Middle frontal gyrus (tissue), 1 donor: ENCODE measurements around the gene PACRG.
"Not testable (repeated sequence)": the region's sequence is repeated elsewhere in the genome, so short reads cannot be mapped to it uniquely, and the experiment has no call there.

Experiments used
- DNase-seq: peaks from one replicate; pipeline ENCODE4 v3.0.0-alpha.2; 2015; ENCODE audit warnings: low spot score; ENCODE audit errors: extremely low spot score

Gene PACRG

DNA sequence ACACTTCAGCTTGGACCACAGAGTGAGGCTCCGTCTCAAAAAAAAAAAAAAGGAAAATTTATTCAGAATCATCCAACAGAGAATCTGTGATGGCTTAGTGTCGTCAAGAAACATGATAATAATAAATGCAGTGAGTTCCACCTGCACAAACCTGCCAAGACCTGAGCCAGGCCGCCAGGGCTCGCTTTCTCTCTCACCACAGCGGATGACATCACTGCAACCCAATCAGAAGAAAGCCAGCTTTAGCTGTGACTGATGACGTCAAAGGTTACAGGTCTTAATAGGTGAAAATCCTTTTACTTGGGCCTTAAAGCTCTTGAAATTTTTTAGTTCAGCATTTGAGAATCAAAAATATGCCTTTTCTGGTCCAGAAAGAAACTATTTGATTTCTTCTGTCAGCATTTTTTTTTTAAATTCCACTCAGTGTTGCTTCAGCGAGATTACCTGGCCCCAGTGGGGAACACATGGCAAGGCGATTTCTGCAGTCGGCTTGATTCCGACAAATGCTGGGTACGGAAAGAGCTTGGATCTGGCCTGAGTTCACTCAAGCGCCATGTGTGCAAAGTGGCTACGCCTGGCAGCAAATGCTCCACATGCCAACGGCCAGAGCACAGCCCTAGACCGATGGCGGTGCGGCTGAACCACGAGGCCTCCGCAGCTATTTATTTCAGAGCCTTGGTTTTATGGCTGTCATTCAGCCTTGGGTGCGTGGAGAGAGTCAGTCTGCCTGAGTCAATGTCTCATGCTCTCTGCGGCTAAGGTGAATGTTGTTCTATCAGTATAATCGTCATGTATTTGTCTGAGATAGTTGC is 581.1 kb downstream of the PACRG start:
- no peak for DNase-seq

DNA sequence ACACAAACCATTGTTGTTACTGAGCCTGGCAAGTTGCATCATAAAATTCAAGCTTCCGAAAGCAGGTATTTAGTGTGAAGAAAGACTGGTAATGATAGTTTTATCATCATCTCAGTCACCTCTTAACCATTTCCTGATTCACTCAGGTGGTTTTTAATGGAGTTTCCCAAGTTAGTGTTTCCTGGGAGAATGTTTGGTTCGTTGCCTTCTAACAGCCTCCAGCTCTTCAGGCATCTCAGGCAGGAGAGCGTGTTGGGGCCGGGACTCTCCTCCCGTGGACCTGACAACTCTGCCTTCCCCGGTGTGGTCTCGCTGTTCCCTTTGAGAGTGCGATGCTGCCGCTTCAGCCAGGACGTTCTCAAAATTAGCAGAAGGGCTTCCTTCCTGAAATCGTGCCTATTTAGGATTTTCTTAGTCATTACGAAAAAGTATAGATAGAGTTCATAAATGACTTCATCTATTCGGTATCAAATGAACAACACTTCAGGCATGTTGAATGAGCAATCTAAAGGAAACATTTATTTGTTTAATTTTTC is 581.8 kb downstream of the PACRG start:
- DNase-seq, result no peak

DNA sequence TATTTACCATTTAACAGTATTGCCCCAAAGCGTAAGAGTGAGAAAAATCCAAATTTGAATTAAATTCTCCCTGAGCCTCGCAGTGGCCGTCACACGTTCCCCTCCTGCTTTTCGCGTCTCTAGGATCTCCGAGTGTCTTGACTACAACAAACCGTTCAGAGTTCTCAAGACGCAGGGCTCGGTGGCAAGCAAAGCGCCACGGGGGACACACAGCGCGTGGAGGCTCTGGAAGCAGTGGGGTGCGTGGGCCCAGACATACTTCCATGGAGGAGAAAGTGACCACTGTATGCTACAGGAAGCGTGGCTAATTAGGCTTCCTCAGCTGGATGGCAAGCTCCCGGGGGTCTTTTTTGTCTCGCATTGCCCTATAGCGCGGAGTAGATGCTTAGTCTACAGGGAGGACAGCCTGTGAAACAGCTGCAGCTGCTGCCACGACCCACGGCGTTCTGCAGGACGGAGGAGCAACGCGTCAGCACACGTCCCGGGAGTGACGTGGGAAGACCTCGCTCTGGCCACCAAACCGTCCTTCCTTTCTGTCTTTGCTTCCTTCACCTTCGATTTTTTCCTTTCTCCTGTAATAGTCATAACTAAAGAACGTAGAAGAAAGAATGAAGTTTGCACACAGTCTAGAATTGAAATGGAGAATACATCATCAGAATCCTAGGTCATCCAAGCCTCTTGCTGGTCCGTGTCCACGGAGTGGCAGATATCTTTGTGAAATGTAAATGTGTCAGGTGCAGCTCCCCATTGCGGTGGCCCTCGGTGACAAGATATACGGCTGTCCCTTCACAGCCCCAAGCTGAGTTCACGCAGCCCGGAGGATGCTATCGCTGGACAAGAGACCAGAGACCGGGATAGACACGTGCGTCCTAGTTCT is 582.6 kb downstream of the PACRG start:
- DNase-seq, result no peak

DNA sequence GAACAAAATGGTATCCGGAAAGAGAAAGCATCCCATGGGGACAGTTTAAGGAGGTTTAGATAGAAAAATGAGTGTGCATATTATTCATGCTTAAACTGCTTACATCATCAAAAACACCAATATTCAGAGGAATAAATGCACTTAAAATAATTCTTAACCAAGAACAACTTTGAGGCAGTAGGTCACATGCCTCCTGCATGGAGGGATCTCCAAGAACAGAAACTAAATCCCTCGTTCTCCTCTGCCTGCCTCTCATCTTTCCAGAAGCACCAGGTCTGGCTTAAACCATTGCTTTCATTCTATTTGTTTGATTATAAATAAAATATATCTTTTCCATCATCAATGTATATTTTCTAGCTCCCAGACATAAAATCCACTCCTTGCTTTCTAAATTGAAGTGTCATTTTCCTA is 583.2 kb downstream of the PACRG start:
- no peak for DNase-seq

DNA sequence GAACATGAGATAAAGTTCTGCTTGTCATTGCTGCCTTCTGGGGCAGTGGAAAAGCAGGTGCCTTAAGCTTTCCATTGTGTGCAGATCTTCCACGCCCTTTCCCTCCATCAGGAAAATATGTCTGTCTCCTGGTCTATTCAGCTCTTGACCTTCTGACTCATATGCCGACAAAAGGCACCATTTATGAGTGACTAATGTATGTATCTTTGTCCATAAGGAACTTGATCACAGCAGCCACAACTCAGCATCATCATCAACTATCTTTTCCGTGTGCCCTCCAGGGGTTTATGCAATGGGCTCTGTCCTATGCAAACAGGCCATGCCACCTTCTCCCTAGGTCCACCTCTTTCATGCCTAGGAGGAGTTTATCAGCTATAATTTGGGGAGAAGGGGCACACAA is 584.1 kb downstream of the PACRG start:
- DNase-seq, result no peak

DNA sequence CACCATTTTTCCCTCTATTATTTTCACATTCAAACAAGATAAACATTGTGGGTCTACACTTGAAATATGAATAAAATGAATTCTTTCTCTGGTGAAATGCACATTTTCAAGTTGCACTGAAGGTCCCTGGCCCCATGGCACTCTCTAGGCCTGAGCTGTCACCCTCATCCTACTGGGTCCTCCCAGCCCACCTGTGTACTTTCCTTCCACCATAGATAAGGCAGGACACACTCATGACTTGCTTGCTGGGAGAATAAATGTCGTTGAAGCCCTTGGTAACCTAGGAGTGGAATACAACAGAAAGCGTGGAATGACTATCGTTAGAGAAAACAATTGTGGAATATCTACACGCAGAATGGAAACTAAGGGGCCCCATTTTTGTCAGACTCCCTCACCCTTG is 585.8 kb downstream of the PACRG start:
- DNase-seq, result no peak

DNA sequence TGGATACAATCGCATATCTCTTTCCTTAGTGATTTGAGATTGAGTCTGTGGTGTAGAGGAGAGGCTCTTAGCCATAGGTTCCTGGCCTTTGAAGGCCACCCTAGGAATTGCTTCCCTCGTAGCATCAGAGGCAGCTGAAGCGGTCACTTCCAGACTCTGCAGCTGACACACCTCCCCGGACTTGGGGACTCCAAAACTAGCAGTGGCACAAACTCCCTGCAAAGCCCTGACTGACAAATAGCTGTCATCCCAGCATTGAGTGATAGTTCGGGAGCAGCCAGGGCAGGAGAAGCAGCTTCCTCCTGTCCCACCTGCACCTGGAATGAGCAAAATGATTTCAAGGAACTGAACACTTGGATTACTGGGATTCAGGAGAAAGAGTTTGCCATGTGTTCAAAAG is 586.2 kb downstream of the PACRG start:
- no peak for DNase-seq

DNA sequence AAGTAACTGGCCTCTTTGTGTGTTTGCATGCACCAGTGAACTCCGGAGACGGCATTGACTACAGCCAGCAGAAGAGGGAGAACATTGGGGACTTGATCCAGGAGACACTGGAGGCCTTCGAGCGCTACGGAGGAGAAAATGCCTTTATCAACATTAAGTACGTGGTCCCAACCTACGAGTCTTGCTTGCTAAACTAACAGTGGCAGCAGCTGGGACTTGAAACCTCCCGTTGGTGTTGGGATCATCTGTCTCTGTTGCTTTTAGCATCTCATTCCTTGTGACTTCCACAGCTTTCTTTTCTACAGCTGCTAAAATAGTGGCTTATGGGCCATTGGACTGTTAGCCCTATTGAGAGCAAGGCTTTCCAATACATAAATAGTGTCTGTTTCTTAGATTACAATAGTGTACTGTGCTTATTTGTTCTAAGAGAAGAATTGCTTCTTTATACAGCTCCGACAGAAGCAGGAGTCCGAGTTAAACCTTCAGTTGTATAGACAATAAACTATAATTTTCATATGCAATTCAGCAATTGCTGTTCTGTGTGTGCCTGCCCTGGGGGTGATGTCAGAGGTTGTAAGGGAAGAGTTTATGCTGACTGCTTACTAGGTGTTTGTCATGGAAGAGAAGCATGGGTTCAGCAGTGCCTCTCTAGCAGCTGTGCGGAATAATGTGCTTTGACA is 587.2 kb downstream of the PACRG start:
- peak; percentile 74 for DNase-seq

DNA sequence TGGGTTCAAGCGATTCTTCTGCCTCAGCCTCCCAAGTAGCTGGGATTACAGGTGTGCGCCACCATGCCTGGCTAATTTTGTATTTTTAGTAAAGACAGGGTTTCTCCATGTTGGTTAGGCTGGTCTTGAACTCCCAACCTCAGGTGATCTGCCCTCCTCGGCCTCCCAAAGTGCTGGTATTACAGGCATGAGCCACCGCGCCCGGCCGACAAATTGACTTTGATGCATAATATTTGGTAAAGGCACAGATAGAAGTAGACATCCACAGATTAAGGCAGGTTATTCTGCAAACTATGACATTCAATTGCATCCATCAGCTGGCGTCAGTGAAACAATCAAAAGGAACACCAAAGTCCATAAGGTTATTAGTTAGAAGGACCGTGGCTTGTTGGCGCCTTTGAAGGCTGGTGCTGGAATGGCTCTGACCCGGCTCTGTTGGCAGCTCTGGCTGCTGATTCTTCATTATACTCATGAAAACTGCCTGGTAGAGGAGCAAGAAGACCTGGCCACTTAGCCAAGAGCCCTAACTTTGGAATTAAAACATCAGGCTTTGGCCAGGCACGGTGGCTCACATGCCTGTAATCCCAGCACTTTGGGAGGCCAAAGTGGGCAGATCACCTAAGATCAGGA is 589.2 kb downstream of the PACRG start:
- DNase-seq, result not testable (repeated sequence)

DNA sequence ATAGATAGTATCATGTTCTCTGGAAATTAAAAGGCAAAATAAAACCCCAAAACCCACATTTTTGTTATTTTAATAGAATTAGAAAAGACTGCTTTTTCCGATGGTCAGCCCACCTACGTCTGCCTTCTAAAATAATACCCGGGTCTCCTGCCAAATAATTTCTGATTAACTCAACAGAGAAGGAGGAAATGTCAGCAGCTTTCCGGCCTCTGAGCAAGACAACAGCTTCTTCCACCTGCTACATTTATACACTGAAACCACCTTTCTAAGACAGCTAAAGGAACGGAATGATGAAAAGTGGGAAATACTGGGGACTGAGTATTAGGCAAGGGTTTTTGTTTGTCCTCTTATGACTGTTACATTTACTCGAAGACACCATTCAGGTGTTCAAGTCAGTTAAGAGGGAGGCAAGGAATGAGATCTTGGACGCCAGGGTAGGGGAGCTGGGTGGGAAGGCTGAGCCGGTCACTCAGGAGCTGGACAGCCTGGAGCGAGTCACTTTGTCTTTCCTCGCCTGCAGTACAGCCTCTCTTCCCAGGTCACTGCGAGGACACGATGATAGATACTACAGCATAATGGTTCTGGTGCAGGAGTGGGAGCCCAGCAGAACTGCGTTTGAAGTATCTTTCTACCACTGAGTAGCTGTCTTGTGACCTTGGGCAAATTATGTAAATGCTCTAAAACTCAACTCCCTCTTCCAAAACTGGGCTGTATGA is 590.5 kb downstream of the PACRG start:
- no peak for DNase-seq

DNA sequence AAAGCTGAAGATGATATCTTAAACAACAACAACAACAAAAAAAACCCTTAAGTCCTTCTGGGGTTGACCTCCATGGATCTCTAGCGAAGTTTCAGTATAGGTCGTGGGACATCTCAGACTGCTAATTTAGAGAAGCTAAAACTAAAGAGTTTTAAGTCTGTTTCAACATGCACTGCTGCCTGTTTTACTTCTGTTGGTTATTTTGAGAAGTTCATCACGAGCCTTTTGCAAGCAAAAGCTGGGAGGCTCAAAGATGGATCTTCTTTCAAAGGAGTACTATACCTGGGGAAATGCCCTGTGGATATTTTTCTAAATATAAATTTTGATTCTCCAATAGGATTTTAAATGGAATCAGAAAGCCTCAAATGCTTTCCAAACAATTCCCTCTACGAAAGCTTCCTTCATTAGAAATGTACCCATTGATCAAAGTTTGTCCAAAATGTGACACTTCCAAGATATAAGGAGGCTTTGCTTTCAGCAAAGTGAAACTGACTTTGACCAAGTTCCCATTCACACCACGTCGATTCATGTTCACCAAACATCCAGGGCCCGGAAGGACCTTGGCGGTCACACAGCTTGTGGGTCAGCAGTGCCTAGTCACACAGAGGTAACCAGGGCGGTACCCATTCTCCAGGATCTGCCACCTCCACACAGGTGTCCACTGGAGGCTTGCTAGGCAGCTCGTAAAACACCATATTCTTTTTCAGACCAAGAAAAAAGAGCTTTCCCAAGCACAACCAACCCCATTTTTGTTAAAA is 592.0 kb downstream of the PACRG start:
- DNase-seq, result no peak

DNA sequence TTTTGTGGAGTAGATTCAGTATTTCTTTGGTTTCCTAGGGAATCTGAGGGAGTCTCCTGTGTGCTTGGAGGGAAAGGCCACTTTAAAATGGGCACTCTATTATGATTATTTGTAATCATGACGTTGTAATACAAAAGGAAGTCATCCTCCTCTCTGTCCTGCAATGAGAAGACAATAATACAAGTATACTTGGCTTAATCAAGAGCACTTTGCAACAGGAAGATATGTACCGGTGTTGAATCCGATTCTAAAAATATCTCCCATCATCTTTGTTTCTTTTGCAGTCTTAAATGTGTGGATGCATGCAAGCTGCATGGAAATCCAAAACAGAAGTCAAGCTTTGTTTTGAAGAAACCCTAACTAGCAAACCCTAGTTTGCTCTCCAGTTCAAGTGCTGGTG is 592.6 kb downstream of the PACRG start:
- no peak for DNase-seq

DNA sequence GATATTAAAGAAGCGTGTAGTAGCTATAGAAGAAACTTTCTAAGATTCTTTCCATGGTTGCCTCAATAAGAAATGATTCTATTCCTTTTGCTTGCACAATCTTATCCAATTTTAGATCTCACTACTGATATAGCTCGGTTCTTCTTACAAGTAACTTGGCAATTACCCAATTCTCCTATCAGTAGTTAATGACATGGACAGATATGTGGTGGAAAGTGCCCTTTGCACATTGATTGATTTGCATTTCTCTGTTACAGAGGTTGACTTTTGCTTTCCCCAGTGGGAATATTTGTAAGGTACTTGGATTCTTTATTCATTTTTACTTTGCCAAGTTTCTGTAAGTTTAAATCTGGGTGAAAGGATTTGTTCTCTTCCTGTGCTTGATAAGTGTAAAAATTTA is 593.0 kb downstream of the PACRG start:
- no peak for DNase-seq

DNA sequence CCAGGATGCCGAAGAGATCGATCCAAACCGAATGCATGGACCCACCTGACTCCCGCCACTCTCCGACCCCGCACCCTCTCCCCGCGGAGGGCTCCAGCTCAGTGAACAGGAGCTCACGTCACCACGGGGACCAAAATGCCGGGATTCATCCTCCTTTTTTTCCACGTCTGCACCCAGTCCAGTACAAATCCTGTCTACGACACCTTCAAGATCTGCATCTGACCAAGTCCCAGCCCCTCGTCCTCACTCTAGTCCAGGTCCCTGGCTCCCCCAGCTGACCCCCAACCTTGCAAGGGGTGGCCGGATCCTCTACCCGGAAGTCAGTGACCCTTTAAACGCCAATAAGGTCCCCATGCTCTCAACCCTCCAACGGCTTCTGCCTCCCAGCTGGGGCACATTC is 593.9 kb downstream of the PACRG start:
- DNase-seq, result no peak

DNA sequence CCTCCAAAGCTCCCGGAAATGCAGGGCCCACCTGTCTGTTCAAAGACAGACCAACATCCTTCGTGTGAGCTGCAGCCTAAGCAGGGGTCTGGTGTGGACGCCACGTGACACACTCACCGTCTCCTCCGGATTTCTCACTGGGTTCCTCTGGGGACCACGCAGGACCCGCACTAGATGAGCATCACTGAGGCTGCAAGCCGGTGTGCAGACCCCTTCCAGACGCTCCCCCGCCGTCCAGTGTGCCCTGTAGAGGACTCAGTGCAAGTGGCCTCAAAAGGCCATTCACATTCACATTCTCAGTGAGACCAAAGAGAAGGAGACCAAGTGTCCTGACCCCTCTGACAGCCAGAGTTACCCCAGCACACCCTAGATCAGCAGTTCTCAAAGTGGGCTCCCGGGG is 595.5 kb downstream of the PACRG start:
- DNase-seq, result no peak

DNA sequence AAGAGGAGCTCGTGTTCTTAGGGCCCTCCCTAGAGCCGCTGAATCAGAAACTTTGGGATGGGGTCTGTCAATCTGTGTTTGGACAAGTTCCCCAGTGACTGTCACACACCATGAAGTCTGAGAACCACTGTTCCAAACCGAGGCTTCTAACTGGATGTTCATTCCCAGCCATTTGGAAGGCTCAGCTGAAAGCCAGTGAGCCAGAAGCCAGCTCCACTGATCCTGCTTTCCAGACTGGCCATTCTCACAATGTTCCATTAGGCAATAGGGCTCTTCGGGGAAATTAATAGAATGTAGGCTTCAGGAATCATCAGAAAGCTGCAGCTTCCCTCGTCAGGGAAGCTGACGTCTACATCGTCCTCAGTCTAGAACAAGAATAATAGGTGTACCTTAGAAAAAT is 595.9 kb downstream of the PACRG start:
- DNase-seq, result peak; percentile 46

DNA sequence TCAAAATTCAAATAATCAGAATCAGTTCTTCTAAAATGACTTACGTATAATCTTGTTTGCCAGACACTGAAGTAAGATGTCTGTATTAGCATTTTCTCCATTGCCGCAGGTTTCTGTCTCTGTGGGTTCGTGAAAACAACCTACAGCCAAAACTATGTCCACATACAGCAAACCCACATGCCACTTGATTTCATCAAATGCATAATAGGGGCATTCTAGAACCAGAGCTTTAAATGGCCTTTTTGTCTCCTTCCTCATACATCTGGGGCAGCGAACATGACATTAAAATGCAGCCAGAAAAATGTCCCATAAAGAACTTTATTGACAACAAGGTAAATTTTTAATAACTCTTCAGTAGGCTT is 596.5 kb downstream of the PACRG start:
- peak; percentile 55 for DNase-seq

DNA sequence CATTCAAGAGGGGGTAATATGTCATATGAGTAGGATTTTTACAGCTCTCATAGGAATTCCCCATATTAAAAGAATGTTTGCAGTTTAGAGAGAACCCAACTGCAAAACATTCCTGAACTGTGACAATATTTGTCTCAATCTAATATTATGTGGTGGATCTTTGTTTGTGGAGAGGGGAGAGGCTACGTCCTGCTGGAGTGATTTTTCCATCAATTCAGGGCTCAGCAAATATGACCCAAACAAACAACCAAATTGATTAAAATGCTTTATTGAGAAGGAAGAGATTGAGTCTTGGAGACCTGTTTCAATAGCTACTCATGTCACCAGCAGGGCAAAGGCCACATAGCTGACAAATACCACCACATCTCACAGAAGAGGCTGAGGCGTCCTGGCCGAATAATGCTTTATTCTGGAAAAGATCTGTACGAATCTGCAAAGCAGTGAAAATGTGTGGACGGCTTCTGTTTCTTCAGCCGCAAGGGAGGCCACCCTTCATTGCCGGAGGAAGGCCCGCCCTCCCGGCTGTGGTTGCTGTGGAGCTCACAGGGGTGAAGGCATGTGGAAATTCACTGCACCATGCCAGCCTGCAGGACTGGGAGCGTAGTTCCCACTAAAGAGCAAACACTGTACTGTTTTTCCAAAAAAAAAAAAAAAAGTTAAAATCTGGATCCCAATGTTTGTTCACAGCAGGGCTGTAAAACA is 597.1 kb downstream of the PACRG start:
- DNase-seq, result no peak

DNA sequence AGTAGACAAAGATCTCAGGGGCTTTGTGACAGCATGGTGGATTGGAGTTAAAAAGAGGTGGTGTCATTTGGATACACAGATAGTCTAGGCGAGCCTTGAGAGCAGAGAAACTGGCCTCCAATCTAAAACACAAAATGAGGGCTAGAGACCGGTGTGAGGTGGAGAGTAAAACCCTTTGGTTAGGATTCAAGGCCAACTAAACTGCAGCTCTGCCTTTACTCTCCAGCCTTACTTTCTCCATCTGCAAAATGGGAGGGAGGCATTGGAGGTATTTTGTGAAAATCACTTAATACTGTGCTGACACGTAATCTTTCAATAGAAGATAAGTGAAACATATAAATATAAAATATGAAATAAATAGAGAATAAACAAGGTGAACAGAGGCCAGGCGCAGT is 597.6 kb downstream of the PACRG start:
- no peak for DNase-seq
